GM21390 (cell line): ENCODE measurements around the gene ZNF579.

Source experiments
- ATAC-seq: cut with Tn5 transposase; IDR thresholded peaks from one replicate; pipeline ENCODE4 v1.9.1; 2021; ENCODE audit not compliant: unreplicated experiment

The ZNF579 gene

DNA sequence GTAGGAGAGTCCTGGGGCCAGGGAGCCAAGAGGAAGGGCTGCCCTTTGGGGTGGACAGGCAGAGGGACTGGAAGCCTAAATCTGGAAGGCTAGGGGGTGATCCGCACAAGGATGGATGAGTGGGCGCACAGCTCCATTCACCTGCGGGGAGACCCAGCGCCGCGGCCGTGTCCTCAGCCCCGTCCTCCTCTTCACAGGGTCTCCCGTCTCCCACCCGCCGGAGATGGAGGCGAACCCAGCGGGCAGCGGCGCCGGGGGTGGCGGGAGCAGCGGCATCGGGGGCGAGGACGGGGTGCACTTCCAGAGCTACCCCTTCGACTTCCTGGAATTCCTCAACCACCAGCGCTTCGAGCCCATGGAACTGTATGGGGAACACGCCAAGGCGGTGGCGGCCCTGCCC, 32.7 kb upstream of the ZNF579 start:
- ATAC-seq, result no peak

- ATAC-seq, result no peak
These were observed 31.5 kb upstream of the ZNF579 start for GRCh38 chr19:55611983-55612645.

DNA sequence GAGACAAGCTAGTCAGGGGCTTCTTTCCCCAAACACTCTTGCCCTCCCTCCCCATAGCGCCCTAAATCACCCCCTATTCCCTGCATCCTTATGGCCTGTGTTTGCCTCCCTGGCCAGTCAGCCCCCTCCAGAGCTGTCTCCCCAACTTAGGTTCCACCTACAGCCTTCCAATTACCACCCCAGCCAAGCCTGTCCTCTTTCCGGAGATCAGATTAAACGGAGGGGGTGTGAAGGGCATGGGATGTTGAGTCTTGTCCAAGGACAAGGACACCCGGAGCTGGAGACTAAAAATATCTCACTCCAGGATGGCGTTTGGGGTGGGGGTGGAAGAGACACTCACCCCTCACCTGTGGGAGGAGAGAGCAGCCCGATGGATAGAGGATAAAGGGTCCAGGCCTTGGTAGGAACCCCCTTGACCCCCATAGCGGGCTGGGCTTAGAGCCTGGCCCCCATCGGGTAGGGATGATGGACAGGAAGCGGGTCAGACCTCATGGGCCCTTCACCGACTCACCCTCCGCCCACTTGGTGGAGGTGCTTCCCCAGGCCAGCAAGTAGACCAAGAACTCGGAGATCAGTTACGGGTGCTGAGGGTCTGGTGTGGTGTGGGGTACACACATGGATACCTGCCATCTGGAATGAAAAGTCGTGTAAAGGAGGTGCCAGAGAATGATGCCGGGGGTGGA, 30.8 kb upstream of the ZNF579 start:
- ATAC-seq, result no peak

- no peak for ATAC-seq
These were observed 28.7 kb upstream of the ZNF579 start for GRCh38 chr19:55609326-55609725.

GRCh38 chr19:55606817-55607216, 26.2 kb upstream of the ZNF579 start:
- no peak for ATAC-seq

DNA sequence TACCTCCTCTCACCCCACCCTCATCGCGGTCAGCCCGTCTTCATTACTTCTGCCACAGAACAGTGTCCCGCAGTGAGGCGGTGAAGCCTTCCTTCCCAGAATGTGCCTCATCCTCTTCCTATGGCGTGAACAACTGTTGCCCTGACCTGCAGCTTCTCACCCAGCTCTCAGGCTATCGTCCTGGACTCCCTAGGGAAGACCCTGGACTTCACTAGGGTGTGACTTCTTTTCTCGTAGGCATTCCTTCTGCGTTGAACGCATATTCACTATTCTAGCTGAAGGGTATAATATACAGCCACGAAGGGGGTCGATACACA, 25.8 kb upstream of the ZNF579 start:
- ATAC-seq, result no peak

DNA sequence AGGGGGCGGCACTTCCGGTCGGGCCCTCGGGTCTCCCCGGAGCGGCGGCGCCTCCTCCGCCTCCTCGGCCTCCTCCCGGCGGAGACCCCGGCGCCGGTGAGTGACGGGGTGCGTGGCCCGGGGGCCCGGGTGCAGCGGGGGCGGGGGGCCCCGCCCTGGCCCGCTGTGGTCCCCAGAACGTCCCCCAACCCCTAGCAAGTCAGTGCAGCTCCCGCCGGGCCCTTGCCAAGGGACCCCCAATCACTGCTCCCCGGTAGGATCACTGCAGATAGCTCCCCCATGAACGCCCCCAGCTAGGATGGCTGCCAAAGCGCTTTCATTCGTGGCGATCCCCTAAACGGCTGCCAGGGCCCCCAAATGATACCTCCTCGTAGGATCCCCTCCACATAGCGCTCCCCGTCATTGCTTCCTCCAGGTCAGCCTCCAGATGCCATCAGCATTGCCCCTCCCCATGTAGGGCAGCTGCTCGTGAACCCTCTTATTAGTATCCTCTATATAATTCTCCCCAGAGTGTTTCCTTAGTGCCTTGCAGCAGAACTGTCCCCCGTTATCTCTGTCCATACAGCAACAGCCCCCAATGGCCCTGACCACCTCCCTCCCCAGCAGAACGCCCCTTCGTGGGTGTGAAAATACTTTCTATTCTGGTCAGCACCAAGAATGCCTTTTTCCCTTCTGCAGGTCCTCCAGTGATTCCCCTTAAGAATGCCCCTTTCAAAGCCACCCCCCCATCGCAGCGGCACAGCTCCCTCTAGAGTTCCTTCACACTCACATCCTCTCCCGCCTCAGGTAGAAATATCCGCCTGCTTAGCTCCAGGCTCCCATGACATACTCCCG, 25.2 kb upstream of the ZNF579 start, which contains the start of gene ZNF865:
TSS of gene ZNF865 (plus strand) at position 11 of the 834 bp plus-strand sequence. CDS start 7,972 bp downstream, outside the sequence.
- peak; percentile 36 for ATAC-seq

- peak; percentile 60 for ATAC-seq
These were observed 24.6 kb upstream of the ZNF579 start for GRCh38 chr19:55605207-55605636.

- ATAC-seq, result no peak
These were observed 23.1 kb upstream of the ZNF579 start for GRCh38 chr19:55603581-55604292.

DNA sequence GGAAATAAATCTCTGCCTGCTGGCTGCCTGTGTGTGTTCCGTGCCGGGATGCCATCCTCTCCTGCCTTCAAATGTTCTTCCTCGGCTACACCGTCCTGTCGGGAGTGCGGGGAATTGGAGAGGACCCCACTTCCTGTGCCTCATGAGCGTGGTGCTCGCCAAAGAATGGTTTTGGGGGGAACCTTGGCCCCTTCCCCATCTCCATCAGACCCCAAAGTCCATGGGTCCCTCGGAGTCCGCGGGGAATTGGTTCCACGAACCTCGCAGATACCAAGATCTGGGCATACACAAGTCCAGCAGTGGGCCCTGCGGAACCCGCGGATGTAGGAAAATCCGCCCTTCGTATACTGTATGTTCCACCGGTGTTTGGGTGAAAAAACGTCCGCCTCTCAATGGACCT, 22.5 kb upstream of the ZNF579 start:
- ATAC-seq, result no peak

- ATAC-seq, result no peak
These were observed 21.7 kb upstream of the ZNF579 start for GRCh38 chr19:55602104-55603001.

DNA sequence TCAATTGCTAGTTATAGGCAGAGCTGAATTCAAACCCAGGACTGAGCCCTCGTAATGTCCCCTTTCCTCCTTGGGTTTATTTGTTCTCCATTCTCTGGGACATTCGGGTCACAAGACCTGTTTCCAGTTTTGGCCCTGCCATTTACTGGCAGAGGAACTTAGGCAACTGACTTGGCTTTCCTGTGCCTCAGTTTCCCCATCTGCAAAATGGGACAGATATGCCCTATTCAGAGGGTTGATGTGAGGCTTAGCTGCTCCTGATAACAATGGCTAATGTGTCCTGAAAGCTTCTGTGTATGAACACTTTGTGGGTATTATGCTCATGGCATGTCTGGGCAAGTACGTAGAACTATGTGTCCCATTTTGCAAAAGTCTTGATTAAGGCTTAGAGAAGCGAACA, 20.4 kb upstream of the ZNF579 start:
- no peak for ATAC-seq

GRCh38 chr19:55600662-55601028, 20.0 kb upstream of the ZNF579 start:
- ATAC-seq, result no peak

- peak; percentile 32 for ATAC-seq
These were observed 19.4 kb upstream of the ZNF579 start, which contains the start of gene ZNF524 for GRCh38 chr19:55599842-55600661. Gene ZNF524 (plus strand): TSS chr19:55600288. CDS start chr19:55602113, 1,825 bp downstream.

GRCh38 chr19:55599468-55599841, 18.8 kb upstream of the ZNF579 start, which contains the start of gene FIZ1:
Gene FIZ1 (minus strand): TSS chr19:55599517. CDS start chr19:55597865, 1,652 bp downstream.
- peak; percentile 54 for ATAC-seq

- ATAC-seq, result peak; percentile 45
These were observed 18.2 kb upstream of the ZNF579 start for GRCh38 chr19:55598719-55599467.

GRCh38 chr19:55598034-55598433, 17.4 kb upstream of the ZNF579 start:
- ATAC-seq, result no peak

- no peak for ATAC-seq
These were observed 16.9 kb upstream of the ZNF579 start for GRCh38 chr19:55597501-55597921.
